ENCODE data around the gene ITPR3.
"Not testable (repeated sequence)": the region's sequence is repeated elsewhere in the genome, so short reads cannot be mapped to it uniquely, and the experiment has no call there.

The ITPR3 gene

GRCh38 chr6:33591424-33592032 is 29.6 kb upstream of the ITPR3 start:
- DNase-seq = no peak

- DNase-seq = no peak
These were observed 28.9 kb upstream of the ITPR3 start for GRCh38 chr6:33592280-33592594.

GRCh38 chr6:33592595-33593413 is 28.3 kb upstream of the ITPR3 start:
- DNase-seq = peak in 1 of 4 experiments; percentile 18

- no peak for DNase-seq
These were observed 27.8 kb upstream of the ITPR3 start for GRCh38 chr6:33593414-33593727.

GRCh38 chr6:33595001-33595846 is 25.9 kb upstream of the ITPR3 start:
- DNase-seq = no peak

GRCh38 chr6:33596894-33597293 is 24.2 kb upstream of the ITPR3 start:
- DNase-seq = not testable (repeated sequence)

- DNase-seq = no peak
These were observed 23.4 kb upstream of the ITPR3 start for GRCh38 chr6:33597551-33598322.

- DNase-seq = no peak
These were observed 21.6 kb upstream of the ITPR3 start for GRCh38 chr6:33599413-33599938.

- DNase-seq = no peak
These were observed 20.4 kb upstream of the ITPR3 start for GRCh38 chr6:33600761-33601160.

GRCh38 chr6:33602180-33602579 is 18.9 kb upstream of the ITPR3 start:
- DNase-seq = no peak

- no peak for DNase-seq
These were observed 15.9 kb upstream of the ITPR3 start for GRCh38 chr6:33604941-33605854.

- DNase-seq = no peak
These were observed 14.5 kb upstream of the ITPR3 start for GRCh38 chr6:33606642-33607041.

GRCh38 chr6:33607126-33607783 is 13.9 kb upstream of the ITPR3 start:
- DNase-seq = no peak

GRCh38 chr6:33607784-33608161 is 13.3 kb upstream of the ITPR3 start:
- no peak for DNase-seq

- no peak for DNase-seq
These were observed 12.1 kb upstream of the ITPR3 start for GRCh38 chr6:33609019-33609418.

- DNase-seq = no peak
These were observed 11.6 kb upstream of the ITPR3 start for GRCh38 chr6:33609528-33609927.

- DNase-seq = no peak
These were observed 11.1 kb upstream of the ITPR3 start for GRCh38 chr6:33610067-33610466.

GRCh38 chr6:33610779-33611732 is 10.1 kb upstream of the ITPR3 start:
- no peak for DNase-seq

GRCh38 chr6:33613146-33613794 is 7.9 kb upstream of the ITPR3 start:
- DNase-seq = no peak

- no peak for DNase-seq
These were observed 7.3 kb upstream of the ITPR3 start for GRCh38 chr6:33613795-33614168.

Measured in activated CD4-positive, CD25-positive, alpha-beta regulatory T cell (primary cell).